ENCODE results near the gene ANKRD29.
A peak's percentile ranks its signal among the peaks of the same experiment; 100 is the strongest.

Gene ANKRD29

GRCh38 chr18:23694637-23695430, 32.1 kb upstream of the ANKRD29 start:
- Mint-ChIP-seq H3K36me3 (no peaks in the 10 kb centered on the region), H3K27ac (no peak overlapping the region), H3K4me3 (no peak overlapping the region), H3K4me1 (peaks cover 0 to 6% of the 10 kb centered on the region in 2 donors), H3K27me3 (peaks cover 13 to 28% of the 10 kb centered on the region in 2 donors), H3K9me3 (no peaks in the 10 kb centered on the region)
- DNase-seq (no peak), ATAC-seq (replicated peaks) (no peak)

DNA sequence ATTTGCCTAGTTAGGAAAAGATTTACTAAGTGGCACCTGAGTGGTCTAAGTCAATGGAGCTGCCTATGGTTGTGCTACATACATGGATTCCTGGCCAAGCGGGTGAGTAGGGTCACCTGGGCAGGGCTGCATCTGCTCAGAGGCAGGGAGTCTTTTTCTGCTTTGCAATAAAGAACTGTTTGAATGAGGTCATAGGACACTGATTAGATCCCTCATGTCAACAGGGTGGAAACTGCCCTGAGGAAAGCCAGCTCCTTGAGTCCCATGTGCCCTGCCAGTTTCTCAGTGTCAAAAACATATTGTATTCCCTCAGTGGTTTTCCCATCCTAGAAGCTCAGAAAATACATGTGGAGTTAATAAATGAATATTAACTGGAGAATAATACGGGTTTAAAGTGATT, 31.1 kb upstream of the ANKRD29 start:
- H3K4me3 Mint-ChIP-seq: no peak overlapping the region
- ATAC-seq (replicated peaks) (no peak), DNase-seq (no peak)
- no peak overlapping the region for H3K27ac Mint-ChIP-seq
- H3K4me1 Mint-ChIP-seq: peaks cover 2 to 10% of the 10 kb centered on the region in 2 donors
- no peaks in the 10 kb centered on the region for H3K36me3 Mint-ChIP-seq
- no peaks in the 10 kb centered on the region for H3K9me3 Mint-ChIP-seq
- H3K27me3 Mint-ChIP-seq: peaks cover 15 to 33% of the 10 kb centered on the region in 2 donors

GRCh38 chr18:23690505-23691068, 27.9 kb upstream of the ANKRD29 start:
- H3K36me3 Mint-ChIP-seq: no peaks in the 10 kb centered on the region
- H3K4me3 Mint-ChIP-seq: peak overlapping the region; percentile 25 to 72
- no peak overlapping the region for H3K27ac Mint-ChIP-seq
- H3K9me3 Mint-ChIP-seq: no peaks in the 10 kb centered on the region
- H3K27me3 Mint-ChIP-seq: peaks cover 38 to 54% of the 10 kb centered on the region in 2 donors
- H3K4me1 Mint-ChIP-seq: peaks cover 2 to 12% of the 10 kb centered on the region in 2 donors
- no peak for ATAC-seq (replicated peaks)
- no peak for DNase-seq

- peak; percentile 54 to 59 for ATAC-seq (replicated peaks)
Observed at GRCh38 chr18:23689616-23690504, 27.1 kb upstream of the ANKRD29 start.

GRCh38 chr18:23689031-23689615, 26.4 kb upstream of the ANKRD29 start, which contains the start of gene LAMA3:
Gene LAMA3, plus strand, starts transcription at chr18:23689453. Its CDS starts 231 bp downstream, at chr18:23689684.
- H3K36me3 Mint-ChIP-seq: no peaks in the 10 kb centered on the region
- H3K4me1 Mint-ChIP-seq: peaks cover 2 to 12% of the 10 kb centered on the region in 2 donors
- H3K27ac Mint-ChIP-seq: peak within 1 kb of the TSS; percentile 9
- DNase-seq (no peak), ATAC-seq (replicated peaks) (peak; percentile 68 to 77)
- H3K27me3 Mint-ChIP-seq: peaks cover 36 to 48% of the 10 kb centered on the region in 2 donors
- peak within 1 kb of the TSS; percentile 56 to 74 for H3K4me3 Mint-ChIP-seq
- peaks cover 0 to 2% of the 10 kb centered on the region in 2 donors for H3K9me3 Mint-ChIP-seq

More at GRCh38 chr18:23689616-23690504, 27.1 kb upstream of the ANKRD29 start:
- Mint-ChIP-seq H3K4me1 (peaks cover 2 to 12% of the 10 kb centered on the region in 2 donors), H3K4me3 (peak overlapping the region; percentile 25 to 74), H3K9me3 (no peaks in the 10 kb centered on the region), H3K27me3 (peaks cover 33 to 49% of the 10 kb centered on the region in 2 donors), H3K27ac (no peak overlapping the region), H3K36me3 (no peaks in the 10 kb centered on the region)
- no peak for DNase-seq

DNA sequence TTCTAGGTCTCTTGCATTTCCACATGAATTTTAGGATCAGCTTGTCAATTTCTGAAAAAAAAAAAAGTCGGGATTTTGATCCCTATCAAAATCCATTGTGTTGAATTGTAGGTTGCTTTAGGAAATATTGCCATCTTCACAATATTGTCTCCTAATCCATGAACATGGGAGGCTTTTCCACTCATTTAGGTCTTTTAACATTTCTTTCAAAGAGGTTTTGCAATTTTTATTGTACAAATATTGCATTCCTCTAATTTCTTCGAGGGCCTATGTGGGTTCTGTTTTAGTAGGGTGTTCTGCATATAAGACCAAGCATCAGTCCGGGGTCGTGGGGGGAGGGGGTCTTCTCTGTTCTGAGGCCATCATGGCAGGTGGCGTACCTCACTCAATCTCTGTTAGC, 25.8 kb upstream of the ANKRD29 start:
- Mint-ChIP-seq H3K36me3 (no peaks in the 10 kb centered on the region), H3K27me3 (peaks cover 40 to 52% of the 10 kb centered on the region in 2 donors), H3K4me3 (no peak overlapping the region), H3K9me3 (peaks cover 0 to 2% of the 10 kb centered on the region in 2 donors), H3K4me1 (peaks cover 2 to 12% of the 10 kb centered on the region in 2 donors), H3K27ac (no peak overlapping the region)
- no peak for ATAC-seq (replicated peaks)
- DNase-seq: no peak

- DNase-seq (no peak), ATAC-seq (replicated peaks) (no peak)
- Mint-ChIP-seq H3K9me3 (peaks cover 0 to 2% of the 10 kb centered on the region in 2 donors), H3K27ac (no peak overlapping the region), H3K4me1 (peaks cover 2 to 6% of the 10 kb centered on the region in 2 donors), H3K36me3 (no peaks in the 10 kb centered on the region), H3K27me3 (peaks cover 35 to 41% of the 10 kb centered on the region in 2 donors), H3K4me3 (no peak overlapping the region)
Observed at GRCh38 chr18:23684515-23685197, 21.9 kb upstream of the ANKRD29 start.

GRCh38 chr18:23683671-23684070, 21.0 kb upstream of the ANKRD29 start:
- Mint-ChIP-seq H3K9me3 (peaks cover 0 to 2% of the 10 kb centered on the region in 2 donors), H3K27ac (no peak overlapping the region), H3K36me3 (no peaks in the 10 kb centered on the region), H3K4me3 (no peak overlapping the region), H3K27me3 (peaks cover 38 to 42% of the 10 kb centered on the region in 2 donors), H3K4me1 (no peaks in the 10 kb centered on the region)
- no peak for ATAC-seq (replicated peaks)
- no peak for DNase-seq

DNA sequence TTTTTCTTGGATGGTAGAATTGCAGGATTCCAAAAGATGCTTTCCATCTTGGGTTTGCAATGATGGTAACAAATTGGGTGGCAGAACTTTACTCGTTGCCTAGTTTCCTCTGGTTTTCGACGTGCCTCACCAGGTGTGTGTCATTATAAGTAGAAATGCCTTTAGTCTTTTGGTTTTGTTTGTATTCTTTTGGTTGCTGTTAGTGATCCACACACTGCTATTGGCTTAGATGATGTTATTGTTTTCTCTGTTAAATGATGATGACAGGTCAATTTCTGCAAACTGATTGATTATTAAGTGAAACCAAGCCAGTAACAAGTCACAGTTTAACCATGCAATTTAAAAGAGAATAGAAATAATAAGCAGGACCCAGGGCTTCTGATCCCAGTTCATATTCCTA, 20.4 kb upstream of the ANKRD29 start:
- Mint-ChIP-seq H3K27ac (no peak overlapping the region), H3K36me3 (no peaks in the 10 kb centered on the region), H3K27me3 (peaks cover 34 to 37% of the 10 kb centered on the region in 2 donors), H3K4me3 (no peak overlapping the region), H3K9me3 (peaks cover 0 to 2% of the 10 kb centered on the region in 2 donors), H3K4me1 (no peaks in the 10 kb centered on the region)
- no peak for ATAC-seq (replicated peaks)
- DNase-seq: no peak

GRCh38 chr18:23682472-23682871, 19.8 kb upstream of the ANKRD29 start:
- Mint-ChIP-seq H3K4me3 (no peak overlapping the region), H3K27me3 (peaks cover 27 to 30% of the 10 kb centered on the region in 2 donors), H3K9me3 (peaks cover 0 to 2% of the 10 kb centered on the region in 2 donors), H3K4me1 (no peaks in the 10 kb centered on the region), H3K36me3 (no peaks in the 10 kb centered on the region), H3K27ac (no peak overlapping the region)
- DNase-seq (no peak), ATAC-seq (replicated peaks) (peak in 1 of 2 donors; percentile 33)

DNA sequence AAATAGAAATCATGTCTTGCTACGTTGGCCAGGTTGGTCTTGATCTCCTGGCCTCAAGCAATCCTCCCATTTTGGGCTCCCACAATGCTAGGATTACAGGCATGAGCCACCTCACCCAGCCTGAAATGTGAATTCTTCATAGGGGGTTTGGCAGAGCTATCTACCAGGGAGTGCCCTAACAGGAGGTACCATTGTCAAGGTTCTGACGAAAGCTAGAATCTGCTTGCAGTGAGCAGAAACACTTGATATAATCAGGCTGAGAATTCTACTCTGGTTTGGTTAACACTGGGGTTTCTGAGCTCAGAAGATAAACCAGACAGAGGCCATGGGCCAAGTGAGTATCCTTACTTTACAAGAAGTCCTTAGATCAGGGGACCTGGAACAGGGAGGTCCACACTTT, 19.3 kb upstream of the ANKRD29 start:
- Mint-ChIP-seq H3K4me1 (no peaks in the 10 kb centered on the region), H3K4me3 (no peak overlapping the region), H3K9me3 (peaks cover 0 to 2% of the 10 kb centered on the region in 2 donors), H3K27ac (no peak overlapping the region), H3K36me3 (no peaks in the 10 kb centered on the region), H3K27me3 (peaks cover 23 to 26% of the 10 kb centered on the region in 2 donors)
- no peak for ATAC-seq (replicated peaks)
- DNase-seq: no peak

- Mint-ChIP-seq H3K4me1 (peaks cover 2 to 6% of the 10 kb centered on the region in 2 donors), H3K27me3 (peaks cover 6 to 11% of the 10 kb centered on the region in 2 donors)
Observed at GRCh38 chr18:23675896-23676295, 13.2 kb upstream of the ANKRD29 start.

GRCh38 chr18:23675236-23675635, 12.5 kb upstream of the ANKRD29 start:
- ATAC-seq (replicated peaks): no peak
- H3K4me3 Mint-ChIP-seq: no peak overlapping the region
- no peaks in the 10 kb centered on the region for H3K9me3 Mint-ChIP-seq
- H3K27ac Mint-ChIP-seq: no peak overlapping the region
- H3K4me1 Mint-ChIP-seq: peaks cover 2 to 6% of the 10 kb centered on the region in 2 donors
- no peaks in the 10 kb centered on the region for H3K36me3 Mint-ChIP-seq
- peaks cover 6 to 11% of the 10 kb centered on the region in 2 donors for H3K27me3 Mint-ChIP-seq
- DNase-seq: no peak

More at GRCh38 chr18:23675896-23676295, 13.2 kb upstream of the ANKRD29 start:
- DNase-seq (no peak), ATAC-seq (replicated peaks) (no peak)
- no peak overlapping the region for H3K4me3 Mint-ChIP-seq
- H3K9me3 Mint-ChIP-seq: no peaks in the 10 kb centered on the region
- no peak overlapping the region for H3K27ac Mint-ChIP-seq
- no peaks in the 10 kb centered on the region for H3K36me3 Mint-ChIP-seq
